Keratinocyte (primary cell): ENCODE results near the gene ASCL2.

Experiments used
- CTCF ChIP-seq, 3 experiments: IDR thresholded peaks in 1 of 3; conservative IDR thresholded peaks in 1 of 3; optimal IDR thresholded peaks in 1 of 3; 2 replicates in 2 of 3; 3 replicates in 1 of 3; pipeline versions ENCODE3 to v1.5.1; 2011; ENCODE audit warnings: low read length in 3 of 3, mild to moderate bottlenecking in 3 of 3, moderate library complexity in 2 of 3, control low read depth in 1 of 3, inconsistent platforms in 1 of 3; ENCODE audit not compliant: insufficient read depth in 2 of 3; ENCODE audit errors: extremely low read depth in 1 of 3
- EZH2 ChIP-seq: IDR thresholded peaks from one replicate; pipeline ENCODE4 v1.6.1; 2012; ENCODE audit warnings: inconsistent platforms, mild to moderate bottlenecking, low read length, moderate library complexity

GRCh38 chr11:2301631-2302305 is 31.4 kb upstream of the ASCL2 start, which contains the start of the genes C11orf21 and TSPAN32:
- TF ChIP-seq CTCF (optimal IDR thresholded peaks at IDR 0.05 in 1 of 3, IDR thresholded peaks at IDR 0.05 in 1 of 3, conservative IDR thresholded peaks at IDR 0.05 in 1 of 3; ENCODE audit: extremely low read depth in 1 of 3, insufficient read depth in 2 of 3, low read length in 3 of 3) (no peak), EZH2 (no peak)
